ENCODE results near the gene AKR1B1. TPM values are rescaled to one million over a fixed set of nuclear protein-coding genes. Genes with fewer than 3 reads are reported as not detected.

AKR1B1 gene
- polyA plus RNA-seq, 1 of the 3 experiments (the other 2 are of a cell fraction): 216 TPM

GRCh38 chr7:134406431-134406830, 52.5 kb downstream of the AKR1B1 start (continued):
- TF ChIP-seq USF1 (IDR thresholded peaks at IDR 0.05; ENCODE audit: borderline replicate concordance, low read depth): no peak
- TF ChIP-seq CHD2 (IDR thresholded peaks at IDR 0.05; ENCODE audit: low read length, partially characterized antibody): no peak
- no peak for TF ChIP-seq GATA2 (CRISPR knock-in tag; IDR thresholded peaks at IDR 0.05)

DNA sequence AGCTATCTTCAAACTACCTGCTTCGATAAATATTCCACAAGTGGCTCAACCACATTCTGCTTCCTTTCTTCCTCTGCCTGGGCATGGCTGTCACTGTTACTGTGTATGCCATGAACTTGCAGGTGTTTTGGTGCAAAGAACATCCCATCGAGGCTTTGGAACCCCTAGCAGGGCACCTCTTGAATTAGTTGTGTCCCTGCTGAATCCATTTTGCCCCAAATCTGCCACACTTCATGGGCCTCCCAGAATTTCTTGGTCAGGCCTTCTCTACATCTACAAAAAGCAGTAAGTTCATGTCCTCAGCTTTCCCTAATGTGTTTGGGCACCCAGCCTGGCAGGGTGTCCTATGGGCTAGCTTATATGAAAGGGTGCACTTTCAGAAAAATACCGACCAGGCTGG, 53.6 kb downstream of the AKR1B1 start:
- H3K79me2 ChIP-seq (ENCODE audit: insufficient read depth): no peaks in the 10 kb centered on the region
- CTCF ChIA-PET: no interaction called here

DNA sequence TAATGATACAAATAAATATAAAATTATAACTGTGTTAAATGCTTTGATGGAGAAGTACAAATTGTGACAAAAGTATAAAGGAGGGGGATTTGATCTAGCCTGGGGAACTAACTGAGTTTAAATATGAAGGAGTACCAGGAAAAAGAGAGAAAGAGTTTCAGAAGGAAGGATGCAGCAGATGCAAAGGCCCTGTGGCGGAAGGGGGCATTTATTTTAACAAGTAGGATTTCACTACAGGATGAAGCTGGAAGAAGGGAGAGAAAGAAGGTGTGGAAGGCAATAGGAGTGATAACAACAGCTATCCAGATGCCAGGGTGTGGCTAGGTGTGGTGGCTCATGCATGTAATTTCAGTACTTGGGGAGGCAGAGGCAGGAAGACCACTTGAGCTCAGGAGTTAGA, 55.8 kb downstream of the AKR1B1 start:
- Histone ChIP-seq H3K9me3 (no peaks in the 10 kb centered on the region), H3K36me3 (replicated peaks in 1 of 2; ENCODE audit: control insufficient read depth in 1 of 2, insufficient read depth in 2 of 2, low read length in 1 of 2) (no peaks in the 10 kb centered on the region), H3K27ac (ENCODE audit: low read depth in 2 of 2, low read length in 1 of 2) (no peak overlapping the region), H3K4me2 (no peak overlapping the region), H3K4me1 (ENCODE audit: control insufficient read depth in 1 of 2, insufficient read depth in 2 of 2, low read depth in 1 of 2, low read length in 1 of 2) (no peaks in the 10 kb centered on the region), H3K4me3 (ENCODE audit: low read depth in 2 of 2, low read length in 1 of 2) (no peak overlapping the region), H2AFZ (ENCODE audit: low read depth) (no peak overlapping the region), H3K27me3 (ENCODE audit: insufficient read depth) (peaks cover 17% of the 10 kb centered on the region; the same call in 1 of the 2 replicates), H3K79me2 (ENCODE audit: insufficient read depth) (no peaks in the 10 kb centered on the region), H3K9me2 (no peaks in the 10 kb centered on the region), H3K9ac (no peak overlapping the region), H4K20me1 (ENCODE audit: insufficient read depth) (no peaks in the 10 kb centered on the region), H3F3A (replicated peaks; ENCODE audit: insufficient read depth) (no peaks in the 10 kb centered on the region)
- TF ChIP-seq CTCF (IDR thresholded peaks at IDR 0.05): no peak
- TF ChIP-seq FOXJ3 (CRISPR knock-in tag; IDR thresholded peaks at IDR 0.05): no peak
- no peak for TF ChIP-seq TCF12 (IDR thresholded peaks at IDR 0.05)
- no peak for TF ChIP-seq TAF1 (IDR thresholded peaks at IDR 0.05; ENCODE audit: borderline replicate concordance, low read depth, low read length)
- TF ChIP-seq SMC3 (IDR thresholded peaks at IDR 0.05; ENCODE audit: low read depth, low read length): no peak
- no peak for TF ChIP-seq NFIC (IDR thresholded peaks at IDR 0.05; ENCODE audit: borderline replicate concordance)
- TF ChIP-seq RXRA (IDR thresholded peaks at IDR 0.05; ENCODE audit: borderline replicate concordance, low read depth): no peak
- TF ChIP-seq JUND (IDR thresholded peaks at IDR 0.05): no peak
- no peak for TF ChIP-seq ZBTB33 (IDR thresholded peaks at IDR 0.05; ENCODE audit: borderline replicate concordance, low read depth)
- no peak for TF ChIP-seq EZH2phosphoT487 (IDR thresholded peaks at IDR 0.05; ENCODE audit: borderline replicate concordance, low read depth)
- no peak for TF ChIP-seq YY1 (IDR thresholded peaks at IDR 0.05; ENCODE audit: low read depth)
- TF ChIP-seq MEF2A (IDR thresholded peaks at IDR 0.05; ENCODE audit: borderline replicate concordance, low read depth): no peak
- TF ChIP-seq, protein P1, sequence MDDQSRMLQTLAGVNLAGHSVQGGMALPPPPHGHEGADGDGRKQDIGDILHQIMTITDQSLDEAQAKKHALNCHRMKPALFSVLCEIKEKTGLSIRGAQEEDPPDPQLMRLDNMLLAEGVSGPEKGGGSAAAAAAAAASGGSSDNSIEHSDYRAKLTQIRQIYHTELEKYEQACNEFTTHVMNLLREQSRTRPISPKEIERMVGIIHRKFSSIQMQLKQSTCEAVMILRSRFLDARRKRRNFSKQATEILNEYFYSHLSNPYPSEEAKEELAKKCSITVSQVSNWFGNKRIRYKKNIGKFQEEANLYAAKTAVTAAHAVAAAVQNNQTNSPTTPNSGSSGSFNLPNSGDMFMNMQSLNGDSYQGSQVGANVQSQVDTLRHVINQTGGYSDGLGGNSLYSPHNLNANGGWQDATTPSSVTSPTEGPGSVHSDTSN (IDR thresholded peaks at IDR 0.05): no peak
- TF ChIP-seq, protein P2, sequence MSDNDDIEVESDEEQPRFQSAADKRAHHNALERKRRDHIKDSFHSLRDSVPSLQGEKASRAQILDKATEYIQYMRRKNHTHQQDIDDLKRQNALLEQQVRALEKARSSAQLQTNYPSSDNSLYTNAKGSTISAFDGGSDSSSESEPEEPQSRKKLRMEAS (IDR thresholded peaks at IDR 0.05; ENCODE audit: low read depth): no peak
- TF ChIP-seq FOXM1 (IDR thresholded peaks at IDR 0.05; ENCODE audit: low read depth): no peak
- TF ChIP-seq POLR2AphosphoS5 (IDR thresholded peaks at IDR 0.05; ENCODE audit: low read depth, low read length): no peak
- no peak for DNase-seq
- ChIA-PET CTCF (interaction anchor here (1.0 to 1.4 kb wide), 2 partner anchors 18 to 30 kb away, joined by 4 to 5 read pairs; no protein-coding TSS in a partner anchor), POLR2A (no interaction called here)
- WGBS (ENCODE audit: low lambda C conversion rate): 56% methylated on average over 1 of the region's 1 CpG

More for the DNA sequence above, 53.6 kb downstream of the AKR1B1 start:
- Histone ChIP-seq H3K9ac (no peak overlapping the region), H3K27me3 (ENCODE audit: insufficient read depth) (peaks cover 7% of the 10 kb centered on the region; the same call in 1 of the 2 replicates), H3K36me3 (replicated peaks in 1 of 2; ENCODE audit: control insufficient read depth in 1 of 2, insufficient read depth in 2 of 2, low read length in 1 of 2) (no peaks in the 10 kb centered on the region), H3F3A (replicated peaks; ENCODE audit: insufficient read depth) (no peaks in the 10 kb centered on the region), H3K9me3 (no peaks in the 10 kb centered on the region), H4K20me1 (ENCODE audit: insufficient read depth) (no peaks in the 10 kb centered on the region), H3K4me2 (no peak overlapping the region), H2AFZ (ENCODE audit: low read depth) (no peak overlapping the region), H3K9me2 (no peaks in the 10 kb centered on the region), H3K27ac (ENCODE audit: low read depth in 2 of 2, low read length in 1 of 2) (no peak overlapping the region), H3K4me3 (ENCODE audit: low read depth in 2 of 2, low read length in 1 of 2) (no peak overlapping the region), H3K4me1 (ENCODE audit: control insufficient read depth in 1 of 2, insufficient read depth in 2 of 2, low read depth in 1 of 2, low read length in 1 of 2) (no peaks in the 10 kb centered on the region)
- DNase-seq: no peak
- TF ChIP-seq TEAD4 (IDR thresholded peaks at IDR 0.05; ENCODE audit: borderline replicate concordance, insufficient read depth) (no peak), SMC3 (IDR thresholded peaks at IDR 0.05; ENCODE audit: low read depth, low read length) (no peak), TCF12 (IDR thresholded peaks at IDR 0.05) (no peak)
- 36% methylated on average over 3 of the region's 3 CpGs for WGBS (ENCODE audit: low lambda C conversion rate)
- POLR2A ChIA-PET: no interaction called here

Data from SK-N-SH (cell line).